GM18511 (cell line): ENCODE measurements around the gene PRIMA1.

Experiments used
- ATAC-seq: cut with Tn5 transposase; IDR thresholded peaks from one replicate; pipeline ENCODE4 v1.9.1; 2021; ENCODE audit warnings: mild to moderate bottlenecking, moderate library complexity; ENCODE audit not compliant: unreplicated experiment

Gene PRIMA1

DNA sequence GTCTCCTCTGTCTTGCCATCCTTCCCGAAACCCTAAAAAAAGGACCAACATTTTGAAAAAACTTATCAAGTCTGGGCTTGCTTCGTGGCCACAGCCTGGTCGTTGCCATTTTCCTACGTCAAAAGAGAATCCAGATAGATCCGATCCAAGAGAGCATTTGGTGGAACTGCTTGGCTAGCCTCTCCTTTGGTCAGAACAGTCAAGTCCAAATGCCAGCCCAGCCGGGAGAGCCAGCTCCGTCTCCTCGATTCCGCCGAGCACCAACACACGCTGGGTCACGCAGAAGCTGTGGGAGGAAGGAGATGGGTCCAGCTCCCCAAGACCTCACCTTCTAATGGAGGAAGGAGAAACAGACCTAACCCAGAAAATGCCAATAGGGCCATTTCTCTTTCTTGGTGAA, 9.3 kb upstream of the PRIMA1 start:
- ATAC-seq: no peak

DNA sequence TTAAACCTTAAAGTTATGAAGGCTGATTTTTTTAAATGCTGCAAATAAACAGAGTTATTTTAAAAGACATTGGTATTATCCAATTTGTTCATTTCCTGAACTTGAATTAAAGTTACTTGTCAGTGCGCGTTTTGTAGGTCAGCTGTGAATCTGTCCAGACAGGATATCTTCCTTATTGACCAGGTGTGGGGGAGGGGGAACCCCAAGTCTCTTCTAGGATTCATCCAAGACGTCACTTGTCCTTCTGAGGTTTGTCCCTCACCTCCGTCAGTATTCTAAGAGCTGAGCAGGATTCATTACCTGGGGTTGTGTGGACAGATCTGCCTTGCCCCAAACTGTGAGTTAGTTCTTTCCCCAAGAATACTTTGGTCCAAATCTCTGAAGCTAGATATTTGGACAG, 8.8 kb upstream of the PRIMA1 start:
- ATAC-seq: no peak

DNA sequence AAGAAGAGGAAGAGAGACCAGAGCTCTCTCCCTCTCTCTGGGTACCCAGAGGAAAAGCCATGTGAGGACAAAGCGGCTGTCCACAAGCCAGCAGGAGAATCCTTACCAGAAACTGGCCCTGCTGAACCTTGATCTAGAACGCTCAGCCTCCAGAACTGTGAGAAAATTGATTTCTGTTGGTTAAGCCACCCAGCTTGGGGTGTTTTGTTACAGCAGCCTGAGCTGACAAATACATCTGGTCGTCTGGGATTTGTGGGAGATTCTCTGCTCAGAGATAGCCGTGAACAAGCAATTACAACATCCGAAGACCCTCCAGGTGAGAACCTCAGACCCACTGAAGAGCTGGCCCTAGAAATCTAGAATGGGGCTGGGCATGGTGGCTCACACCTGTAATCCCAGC, 6.5 kb upstream of the PRIMA1 start:
- no peak for ATAC-seq

DNA sequence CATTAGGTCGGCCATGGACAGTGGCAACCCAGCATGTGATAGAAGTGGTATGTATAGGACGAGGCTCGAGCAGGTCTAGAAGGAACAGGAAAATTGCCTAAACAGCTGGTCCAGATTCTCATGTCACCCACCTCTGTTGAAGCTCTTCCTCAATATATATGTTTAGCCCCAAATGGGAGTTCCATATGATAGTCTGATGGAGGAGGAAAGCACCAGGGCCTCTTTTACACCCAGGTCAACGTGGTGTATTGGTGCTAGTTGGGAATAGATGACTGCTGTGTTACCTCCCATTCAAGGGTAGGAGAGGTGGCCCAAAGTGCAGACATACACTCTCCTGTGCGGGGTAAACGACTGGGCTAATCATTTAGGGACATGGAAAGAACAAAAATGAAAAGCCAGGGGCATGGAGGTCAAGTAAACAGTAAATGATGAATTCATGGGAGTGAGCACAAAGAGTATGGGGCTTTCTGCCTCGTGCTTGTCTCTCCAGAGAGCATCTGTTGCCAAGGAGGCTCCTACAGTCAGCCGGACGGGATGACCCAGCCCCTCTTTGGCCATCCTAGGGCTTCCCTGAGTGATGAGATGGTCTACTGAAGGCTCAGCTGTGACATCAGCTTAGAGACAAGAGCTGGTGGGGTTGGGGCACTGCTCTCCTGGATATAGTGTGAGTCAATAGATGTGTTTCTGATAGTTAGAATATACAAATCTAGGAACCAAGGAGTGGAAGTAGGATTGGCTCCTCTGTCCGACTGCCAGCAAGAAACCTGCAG, 5.5 kb upstream of the PRIMA1 start:
- no peak for ATAC-seq

DNA sequence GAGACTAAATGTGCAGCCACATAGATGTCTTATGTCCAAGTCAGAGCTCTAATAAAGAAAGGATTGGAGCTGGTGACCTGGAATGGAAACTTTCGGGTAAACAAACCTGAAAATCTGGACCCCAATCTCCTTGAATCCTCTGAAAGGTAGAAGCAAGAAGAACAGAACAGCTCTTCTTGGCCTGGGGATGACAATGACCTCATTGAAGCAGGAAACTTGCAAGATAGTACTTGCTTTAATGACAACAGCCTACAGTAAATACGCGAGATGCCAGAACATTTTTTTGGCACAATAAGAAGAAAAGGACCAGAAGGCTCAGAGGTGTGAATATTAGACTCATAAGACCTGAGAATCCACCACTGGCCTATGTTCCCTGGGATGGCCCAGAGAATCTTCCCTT, 4.1 kb upstream of the PRIMA1 start:
- no peak for ATAC-seq

DNA sequence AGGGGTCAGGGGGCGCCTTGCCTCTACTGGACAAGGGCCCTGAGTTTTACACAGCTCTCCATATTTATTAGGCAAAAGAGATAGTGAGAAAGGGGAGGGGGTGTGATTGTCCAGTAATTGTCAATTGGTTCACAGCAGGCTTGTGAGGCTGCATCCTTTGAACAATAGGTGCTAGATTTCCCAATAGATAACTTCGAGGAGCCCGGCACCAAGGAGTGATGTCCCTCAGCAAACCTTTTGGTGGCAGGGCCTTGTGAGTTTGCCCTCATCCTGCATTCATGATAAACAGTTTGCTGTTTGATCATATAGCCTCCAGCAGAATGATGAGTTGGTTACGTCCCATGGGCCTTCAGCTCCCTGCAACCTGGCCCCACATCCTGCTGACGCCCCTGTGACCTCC, 2.7 kb upstream of the PRIMA1 start:
- ATAC-seq: no peak

DNA sequence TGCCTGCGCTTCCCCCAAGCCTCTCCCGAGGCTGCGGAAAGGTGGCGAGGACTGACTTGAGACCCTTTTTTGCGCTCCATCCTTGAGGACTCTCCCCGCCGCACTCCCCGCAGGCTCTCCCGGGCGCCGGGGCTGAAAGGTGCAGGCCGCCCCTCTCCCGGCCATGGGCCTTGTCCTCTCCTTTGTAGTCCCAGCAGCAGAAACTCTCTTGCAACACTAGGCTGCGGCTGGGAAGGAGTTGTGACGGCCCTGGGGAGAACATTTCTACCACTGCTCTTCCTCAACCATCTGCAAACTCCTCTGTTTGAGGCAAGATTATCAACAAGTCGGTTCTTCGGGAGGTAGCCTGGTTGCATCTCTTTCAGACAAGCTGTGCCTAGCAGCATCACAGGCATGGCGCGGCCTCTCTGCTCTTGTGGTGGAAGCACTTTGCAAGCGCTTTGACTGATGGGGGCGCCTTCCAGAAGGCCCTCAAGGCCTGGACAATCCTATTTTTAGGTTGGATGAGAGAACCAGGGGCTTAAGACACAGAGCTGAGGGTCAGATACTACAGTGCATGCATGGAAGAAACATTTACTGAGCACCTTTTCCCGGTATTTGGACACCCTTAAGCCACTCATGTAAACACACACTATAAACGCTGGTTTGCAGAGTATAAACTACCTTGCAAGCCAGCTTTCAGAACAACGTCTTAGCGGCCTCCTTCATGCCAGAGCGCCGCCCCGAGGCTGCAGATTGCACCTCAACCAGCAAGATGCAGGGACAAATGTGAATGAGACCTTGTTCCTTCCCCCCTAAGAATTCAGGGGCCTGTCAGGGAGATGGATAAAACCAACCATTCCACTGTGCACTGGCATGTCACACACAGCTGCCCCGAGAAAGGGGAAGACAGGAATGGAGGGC, 1.2 kb upstream of the PRIMA1 start:
- no peak for ATAC-seq

DNA sequence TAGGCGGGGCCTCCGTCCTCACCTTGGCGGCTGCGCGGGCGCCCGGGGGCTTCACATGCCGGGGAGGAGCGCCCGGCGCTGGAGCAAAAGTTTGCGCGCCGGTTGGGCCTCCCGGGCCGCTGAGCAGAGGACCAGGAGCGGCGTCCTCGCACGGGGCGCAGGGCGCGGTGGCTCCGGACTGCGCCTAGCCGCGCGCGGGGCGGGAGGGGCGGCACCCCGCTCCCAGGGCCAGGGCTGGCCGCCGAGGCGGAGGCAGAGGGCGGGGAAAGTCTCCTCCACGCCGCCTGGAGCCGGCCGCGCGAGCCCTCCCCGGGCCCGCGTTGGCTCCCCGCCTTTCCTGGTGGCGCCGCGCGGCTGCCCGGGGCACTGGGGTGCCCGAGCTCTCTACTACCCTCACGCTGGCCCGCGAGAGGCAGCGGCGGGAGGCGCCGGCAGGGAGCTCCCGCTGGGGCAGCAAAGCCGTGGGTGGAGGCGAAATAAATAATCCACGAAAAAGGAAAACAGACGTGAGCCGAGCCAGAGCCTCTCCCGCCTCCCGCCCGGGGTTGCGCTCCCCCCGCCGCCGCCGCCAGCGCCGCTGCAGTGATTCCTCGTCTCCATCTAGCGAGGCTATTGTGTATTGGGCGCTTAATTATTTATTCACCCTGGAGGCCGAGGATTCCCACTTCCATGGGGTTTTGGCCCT, 400 bp upstream of the PRIMA1 start:
- ATAC-seq: no peak

DNA sequence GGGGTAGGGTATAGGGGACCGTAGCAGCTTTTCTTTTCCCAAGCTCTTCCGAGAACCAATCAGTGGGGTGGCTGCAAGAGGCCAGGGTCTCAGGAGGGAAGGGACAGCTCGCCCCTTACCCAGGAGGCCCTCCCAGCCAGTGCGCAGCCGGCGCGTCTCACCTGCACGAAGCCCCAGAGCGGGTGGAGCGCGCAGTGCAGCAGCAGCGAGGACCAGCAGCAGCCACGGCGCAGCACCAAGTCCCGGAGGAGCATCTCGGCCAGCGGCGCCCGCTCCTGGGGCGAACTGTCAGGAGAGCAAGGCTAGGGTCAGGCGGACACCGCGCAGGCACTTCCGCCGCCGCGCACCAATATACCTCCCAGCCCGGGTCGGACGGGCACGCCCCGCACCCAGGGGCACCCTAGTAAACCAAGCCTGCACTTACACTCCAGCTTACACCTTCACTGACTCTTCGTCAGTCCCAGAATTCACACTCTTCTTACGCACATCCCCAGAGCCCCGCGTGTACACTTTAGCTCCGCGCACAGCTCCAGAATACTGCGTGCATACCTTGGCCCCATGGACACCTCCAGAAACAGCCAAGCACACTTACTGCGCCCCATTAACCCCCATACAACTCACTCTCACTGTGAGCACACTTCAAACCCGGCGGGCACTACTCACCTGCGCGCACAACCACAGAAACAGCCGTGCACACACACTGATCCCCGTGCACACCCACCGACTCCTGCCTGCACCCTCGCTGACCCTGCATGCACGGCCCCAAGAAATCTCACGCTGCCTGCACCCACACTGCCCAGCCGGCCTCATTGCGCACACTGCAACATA, 606 bp downstream of the PRIMA1 start:
- no peak for ATAC-seq

DNA sequence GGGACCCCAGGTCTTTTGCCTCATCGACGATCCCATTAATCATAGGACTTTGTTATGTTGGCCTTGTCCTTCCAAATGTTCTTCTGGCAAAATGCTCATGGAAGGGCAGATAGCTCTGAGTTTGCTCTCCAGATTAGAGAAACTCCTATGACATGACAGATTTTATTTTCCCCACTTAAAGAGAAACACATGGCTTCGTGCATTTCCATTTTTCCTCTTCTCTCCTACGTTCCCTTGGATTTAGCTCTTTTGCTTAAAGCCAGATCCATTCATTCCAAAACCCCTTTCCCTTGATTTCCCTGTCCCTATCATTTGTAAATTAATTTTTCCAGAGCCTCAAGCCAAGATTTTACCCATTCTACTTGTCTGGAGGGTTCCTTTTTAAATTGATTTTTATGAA, 2.9 kb downstream of the PRIMA1 start:
- no peak for ATAC-seq

DNA sequence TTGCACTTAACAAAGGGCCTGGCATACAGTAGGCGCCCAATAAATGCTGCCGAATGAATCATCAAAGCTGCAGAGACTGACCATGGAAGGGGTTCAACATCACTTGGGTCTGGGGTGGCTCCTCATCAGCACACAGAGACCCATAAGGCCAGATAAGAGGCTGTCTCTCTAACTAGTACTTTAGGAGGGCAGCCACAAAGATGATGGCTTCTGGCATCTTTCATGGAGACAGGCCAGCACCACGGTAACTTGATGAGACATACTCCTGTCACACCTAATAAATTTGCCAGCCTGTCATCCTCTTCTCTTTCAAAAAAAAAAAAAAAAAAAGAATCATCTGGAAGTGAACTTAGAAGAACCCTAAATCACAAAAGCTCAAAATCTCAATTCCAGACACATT, 3.4 kb downstream of the PRIMA1 start:
- ATAC-seq: no peak

DNA sequence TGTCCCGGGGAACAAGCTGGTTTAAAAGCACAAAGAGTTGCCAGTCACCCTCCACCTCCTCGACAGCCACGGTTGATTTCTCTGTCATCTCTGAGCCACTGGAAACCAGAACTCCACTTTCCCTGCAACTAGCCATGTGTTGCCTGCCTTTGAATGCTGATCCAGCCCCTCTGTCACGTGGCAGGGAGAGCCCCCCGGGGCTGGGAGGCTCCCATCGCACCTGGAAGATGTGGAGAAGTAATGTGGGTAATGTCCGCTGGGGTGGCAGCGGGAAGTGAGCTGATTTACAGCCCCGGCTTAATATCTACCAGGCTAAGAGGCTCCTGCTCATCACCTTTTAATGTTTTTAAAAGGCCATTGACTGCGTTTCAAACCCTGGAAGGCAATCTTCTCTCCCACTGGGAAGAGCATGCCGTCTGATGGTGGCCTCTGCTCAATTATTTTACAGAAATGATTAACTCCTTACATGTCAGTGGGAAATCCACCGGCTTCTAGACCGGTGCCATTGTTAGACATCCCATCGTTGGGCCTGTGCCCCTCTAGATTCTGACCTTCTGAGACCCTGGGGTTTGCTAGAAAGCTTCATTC, 7.4 kb downstream of the PRIMA1 start:
- no peak for ATAC-seq

DNA sequence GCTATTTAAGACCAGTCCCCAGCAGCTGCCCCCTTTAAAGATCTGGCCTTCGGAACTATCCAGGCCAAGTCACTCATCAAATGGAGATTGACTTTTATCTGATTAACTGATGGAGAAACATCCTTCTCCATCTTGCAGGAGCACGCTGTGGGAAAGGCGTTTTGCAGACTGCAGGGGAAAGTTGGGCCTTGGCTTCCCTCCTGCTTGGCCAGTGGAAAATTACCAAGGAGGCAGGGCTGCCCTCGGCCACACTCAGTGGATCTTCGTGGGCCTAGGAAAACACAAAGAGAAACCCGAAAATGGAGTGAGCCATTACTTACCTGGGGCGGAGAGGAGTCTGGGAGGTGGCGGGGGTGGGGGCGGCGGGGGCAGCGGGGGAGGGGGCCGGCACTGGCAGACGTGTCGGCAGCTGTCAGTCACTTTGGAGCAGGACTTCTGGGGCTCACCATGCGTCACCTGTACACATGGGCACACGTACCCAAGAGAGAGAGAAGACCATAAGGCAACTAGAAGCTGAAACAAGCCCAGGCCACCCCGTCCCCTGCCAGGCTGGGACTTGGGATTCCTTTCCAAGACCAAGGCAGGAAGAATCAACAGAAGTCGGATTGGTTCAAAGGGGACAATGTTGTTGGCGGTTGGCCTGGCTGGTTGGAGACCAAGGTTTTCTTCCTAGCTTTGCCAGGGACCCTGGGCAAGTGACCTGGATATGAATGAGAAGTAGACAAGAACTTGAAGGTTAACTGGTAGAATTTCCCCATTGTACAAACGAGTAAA, 9.2 kb downstream of the PRIMA1 start:
- no peak for ATAC-seq

DNA sequence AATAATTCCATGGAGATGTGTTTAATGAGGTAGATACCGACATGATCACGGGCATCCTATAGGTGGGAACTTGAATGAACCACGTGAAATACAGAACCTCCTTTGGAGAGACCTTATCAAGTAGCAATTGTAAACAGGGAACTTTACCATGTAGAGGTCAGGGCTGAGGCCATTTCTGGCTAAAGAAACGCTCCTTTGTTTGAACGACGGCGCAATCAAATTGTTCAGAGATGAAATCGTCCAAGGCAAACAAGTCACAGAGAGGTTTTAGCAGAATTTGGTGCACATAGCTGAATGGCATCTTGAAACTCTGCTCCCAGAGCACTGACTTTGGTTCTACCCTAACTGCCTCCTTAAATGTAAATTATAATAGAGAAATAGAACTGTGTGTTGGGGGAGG, 9.8 kb downstream of the PRIMA1 start:
- no peak for ATAC-seq

DNA sequence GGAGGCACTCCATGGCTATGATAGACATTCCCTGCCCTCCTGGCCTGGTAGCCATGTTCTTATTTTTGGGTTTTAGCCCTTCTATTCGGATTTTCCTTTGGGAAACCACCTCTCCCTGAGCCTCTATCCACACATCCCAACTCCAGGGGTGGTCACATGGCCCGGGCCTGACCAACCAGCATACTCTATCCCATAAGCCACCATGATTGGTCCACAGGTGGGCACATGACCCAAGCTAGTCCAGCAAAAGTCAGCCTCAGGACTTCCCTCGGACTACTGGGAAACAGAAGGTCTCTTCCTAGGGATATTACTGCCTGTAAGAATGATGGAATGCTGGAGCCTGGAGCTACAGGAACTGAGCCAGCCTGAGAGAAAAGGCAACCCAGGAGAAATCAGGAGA, 12.5 kb downstream of the PRIMA1 start:
- ATAC-seq: no peak

DNA sequence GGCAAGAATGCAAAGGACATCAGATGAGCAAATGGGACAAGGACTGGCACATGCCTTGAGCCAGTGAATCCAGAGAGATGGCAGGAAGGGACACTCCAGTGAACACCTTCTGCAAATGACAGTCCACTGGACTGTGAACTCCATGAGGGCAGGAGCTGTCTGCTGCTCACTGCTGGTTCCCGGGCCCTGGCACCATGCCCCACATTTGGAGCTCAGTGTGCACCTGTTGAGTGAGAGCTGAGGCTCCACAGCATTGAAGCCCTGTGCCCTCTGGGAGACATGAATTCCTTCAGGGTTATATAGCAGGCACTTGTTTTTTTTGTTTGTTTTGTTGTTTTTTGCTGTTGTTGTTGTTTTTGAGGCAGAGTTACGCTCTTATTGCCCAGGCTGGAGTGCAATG, 13.1 kb downstream of the PRIMA1 start:
- ATAC-seq: no peak

DNA sequence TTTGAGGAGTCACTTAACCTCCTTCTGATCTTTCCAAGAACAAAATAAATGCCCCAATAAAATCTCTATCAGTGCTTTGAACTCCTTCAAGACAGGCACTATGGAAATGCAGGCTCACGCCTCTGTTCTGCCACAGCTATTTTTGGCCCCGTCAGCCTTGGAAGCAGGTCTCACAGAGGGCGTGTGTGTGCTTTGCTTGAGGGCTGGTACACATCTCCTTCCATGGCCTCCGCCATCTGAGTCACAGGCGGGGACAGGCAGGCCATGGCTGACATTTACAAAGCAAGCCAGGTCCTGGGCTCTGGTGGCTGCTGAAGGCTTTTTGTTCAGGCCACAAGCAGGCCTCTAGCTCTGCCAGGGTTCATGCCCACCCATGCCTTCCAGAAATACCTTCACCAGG, 16.0 kb downstream of the PRIMA1 start:
- no peak for ATAC-seq

DNA sequence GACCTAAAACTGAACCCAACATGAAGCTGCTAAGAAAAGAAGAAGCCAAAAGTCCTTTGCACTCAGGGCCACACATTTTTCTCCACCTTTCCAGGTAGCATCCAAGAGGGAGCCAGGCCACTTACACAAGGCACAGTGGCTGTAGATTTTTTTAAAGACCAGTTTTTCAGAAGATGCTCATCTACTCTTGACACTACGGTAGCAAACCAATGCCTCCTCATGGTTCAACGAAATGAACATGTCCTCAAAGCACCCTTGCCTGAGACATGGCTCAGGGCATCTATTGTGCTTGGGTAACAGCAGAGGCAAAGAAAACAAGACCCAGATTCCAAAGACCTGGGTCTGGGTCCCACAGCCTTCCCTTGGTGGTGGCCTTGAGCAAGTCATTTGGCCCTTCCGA, 22.3 kb downstream of the PRIMA1 start:
- ATAC-seq: no peak

DNA sequence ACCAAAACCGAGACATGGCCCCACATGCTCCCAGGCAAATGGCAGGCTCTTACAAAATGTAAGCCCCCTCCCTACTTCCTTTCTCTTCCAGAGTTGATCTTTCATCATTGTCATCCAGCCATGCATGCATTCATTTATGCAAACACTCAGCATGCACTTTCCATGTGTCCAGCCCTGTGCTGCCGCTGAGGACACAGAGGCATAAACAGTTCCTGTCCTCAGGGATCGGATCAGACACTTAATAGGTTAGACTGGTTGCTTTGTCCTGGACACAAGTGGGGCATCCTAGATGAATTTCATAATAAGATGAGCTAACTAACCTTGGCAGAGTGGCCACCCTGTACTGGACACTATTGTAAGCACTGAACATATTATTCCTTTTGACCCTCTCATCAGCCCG, 23.1 kb downstream of the PRIMA1 start:
- ATAC-seq: no peak

DNA sequence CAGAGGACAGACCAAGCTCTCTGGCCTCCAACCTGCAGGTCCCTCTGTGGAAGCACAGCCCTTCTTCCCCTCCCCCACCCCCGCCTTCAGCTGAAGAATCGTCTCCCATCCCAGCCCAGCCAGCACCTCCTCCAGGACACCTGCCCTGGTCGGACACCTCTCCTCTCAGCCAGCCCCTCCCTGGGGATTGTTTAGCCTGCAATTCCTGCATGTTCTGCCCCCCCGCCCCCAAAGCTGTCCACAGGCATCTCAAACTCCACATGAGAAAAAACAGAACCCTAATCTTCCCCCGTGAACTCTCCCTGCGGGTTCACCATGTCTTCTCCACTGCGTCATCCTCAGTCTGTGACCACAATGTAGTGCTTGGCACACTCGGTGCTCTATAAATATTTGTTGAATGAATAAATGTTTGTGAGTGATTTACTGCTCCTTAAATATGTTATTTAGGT, 24.1 kb downstream of the PRIMA1 start:
- ATAC-seq: no peak
